GM19043 (cell line): ENCODE measurements around the gene KRT12.
"Not testable (repeated sequence)": the region's sequence is repeated elsewhere in the genome, so short reads cannot be mapped to it uniquely, and the experiment has no call there.

Experiments used
- ATAC-seq: cut with Tn5 transposase; IDR thresholded peaks from one replicate; pipeline ENCODE4 v1.9.1; 2021; ENCODE audit warnings: low read depth; ENCODE audit not compliant: unreplicated experiment

Gene KRT12

GRCh38 chr17:40884708-40885512 lies 17.9 kb upstream of the KRT12 start, which contains the start of gene KRT20:
Gene KRT20, minus strand, starts transcription at chr17:40885242. Its CDS starts 57 bp downstream, at chr17:40885185.
- ATAC-seq: no peak

GRCh38 chr17:40883626-40884334 lies 16.8 kb upstream of the KRT12 start:
- no peak for ATAC-seq

DNA sequence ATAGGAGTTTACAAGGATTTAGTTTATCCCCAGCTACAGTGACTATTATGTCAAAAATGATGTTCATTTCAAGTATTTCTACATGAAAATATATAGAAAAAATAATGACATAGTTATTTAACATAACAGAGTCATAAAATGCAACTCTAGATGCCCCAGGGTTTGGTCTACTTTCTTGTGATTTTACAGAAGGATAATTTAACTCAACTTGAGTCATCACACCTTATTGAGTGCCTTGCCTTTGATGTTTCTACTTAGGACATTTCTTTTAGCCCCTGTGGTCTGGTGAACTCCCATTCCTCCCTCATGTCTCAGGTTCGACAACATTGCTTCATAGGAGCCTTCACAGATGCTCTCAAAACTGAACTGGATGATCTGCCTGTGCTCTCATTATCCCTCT lies 16.0 kb upstream of the KRT12 start:
- no peak for ATAC-seq

DNA sequence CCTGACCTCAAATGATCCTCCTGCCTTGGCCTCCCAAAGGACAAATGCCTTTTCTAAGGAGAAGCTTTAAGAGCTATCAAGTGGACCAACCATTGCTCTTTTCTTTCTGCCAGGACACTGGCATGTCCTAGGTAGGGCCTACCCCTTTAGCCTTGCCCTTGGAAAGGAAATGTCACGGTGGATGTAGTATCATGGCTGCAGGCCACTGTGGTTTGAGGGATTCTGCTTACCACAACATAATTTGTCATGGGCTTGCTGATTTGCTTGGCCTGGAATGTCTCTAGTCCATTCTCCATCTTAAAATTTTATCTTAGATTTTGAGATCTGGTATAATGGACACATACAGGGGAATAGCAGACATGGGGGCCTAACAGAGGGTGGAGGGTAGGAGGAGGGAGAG lies 12.0 kb upstream of the KRT12 start:
- no peak for ATAC-seq

GRCh38 chr17:40878044-40878443 lies 11.0 kb upstream of the KRT12 start:
- ATAC-seq: no peak

GRCh38 chr17:40873801-40874200 lies 6.8 kb upstream of the KRT12 start:
- no peak for ATAC-seq

GRCh38 chr17:40873255-40873654 lies 6.2 kb upstream of the KRT12 start:
- ATAC-seq: no peak

DNA sequence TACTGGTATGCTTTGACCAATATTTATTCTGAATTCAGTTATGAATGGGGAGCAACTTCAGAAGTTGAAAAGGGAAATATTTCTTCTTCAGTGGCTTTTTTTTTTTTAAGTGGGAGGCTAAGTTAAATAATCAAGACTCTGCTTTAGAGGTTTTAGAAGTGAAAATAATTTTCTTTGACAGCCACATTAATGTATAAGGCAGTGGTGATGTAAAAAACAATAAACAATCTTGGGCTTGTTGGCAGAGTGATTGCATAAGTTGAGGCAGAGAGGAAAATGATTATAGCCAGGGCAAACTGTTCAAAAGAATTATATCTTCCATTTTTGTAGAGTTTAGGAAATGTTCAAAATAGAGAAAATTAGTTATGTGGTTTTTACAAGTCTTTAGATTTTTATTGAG lies 5.4 kb upstream of the KRT12 start:
- no peak for ATAC-seq

GRCh38 chr17:40871316-40871715 lies 4.3 kb upstream of the KRT12 start:
- no peak for ATAC-seq

DNA sequence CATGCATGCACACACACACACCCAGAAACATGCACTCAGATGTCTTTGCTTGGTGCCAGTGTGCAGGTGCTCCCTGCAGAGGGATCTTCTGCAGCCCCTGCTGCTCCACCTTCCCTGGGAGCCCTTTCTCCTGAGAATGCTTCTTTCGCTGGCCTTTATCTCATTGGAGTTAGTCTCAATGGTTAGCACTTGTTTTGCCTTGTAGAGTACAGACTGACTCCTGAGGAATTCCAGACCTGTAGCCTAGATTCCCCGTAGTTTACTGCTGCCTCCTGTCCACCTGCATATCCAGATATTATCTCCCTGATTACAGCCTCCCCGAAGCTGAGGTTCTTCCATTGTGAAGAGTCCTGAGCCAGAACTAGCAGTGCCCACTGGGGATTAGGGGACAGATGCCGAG lies 3.1 kb upstream of the KRT12 start:
- no peak for ATAC-seq

DNA sequence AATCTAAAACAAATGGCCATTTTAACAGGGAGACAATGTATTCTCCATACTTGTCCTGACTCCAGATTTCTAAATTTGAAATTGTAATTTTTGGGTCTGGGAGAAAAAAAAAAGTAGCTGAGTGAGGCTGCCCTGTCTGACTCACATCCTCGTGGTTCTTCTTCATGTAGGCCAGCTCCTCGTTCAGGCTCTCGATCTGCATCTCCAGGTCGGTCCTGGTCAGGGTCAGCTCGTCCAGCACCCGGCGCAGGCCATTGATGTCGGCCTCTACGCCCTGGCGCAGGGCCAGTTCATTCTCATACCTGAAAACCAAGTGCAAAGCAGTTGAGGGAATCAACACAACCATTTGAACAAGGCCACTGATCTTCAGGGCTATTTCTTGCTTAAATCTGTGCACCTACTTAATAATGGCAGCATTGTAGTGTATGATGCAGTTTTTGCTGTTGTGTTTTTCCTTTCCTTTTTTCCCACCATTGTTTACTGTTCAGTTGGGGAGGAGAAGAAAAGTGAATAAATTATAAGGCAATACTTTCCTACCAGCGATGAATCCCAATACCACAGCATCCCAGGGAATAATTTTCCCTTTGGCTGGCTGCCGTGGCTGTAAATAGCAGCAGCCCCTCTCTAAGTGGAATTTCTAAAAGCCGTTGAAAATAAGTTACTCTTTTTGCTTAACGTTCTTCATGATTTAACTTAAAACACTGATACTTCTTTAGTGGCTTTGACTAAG lies 2.2 kb downstream of the KRT12 start:
- no peak for ATAC-seq

- ATAC-seq: no peak
These were observed 3.9 kb downstream of the KRT12 start for GRCh38 chr17:40862985-40863733.

GRCh38 chr17:40859536-40859935 lies 7.5 kb downstream of the KRT12 start:
- ATAC-seq: no peak

GRCh38 chr17:40858667-40859066 lies 8.4 kb downstream of the KRT12 start:
- ATAC-seq: not testable (repeated sequence)

GRCh38 chr17:40857535-40857934 lies 9.5 kb downstream of the KRT12 start:
- ATAC-seq: no peak

DNA sequence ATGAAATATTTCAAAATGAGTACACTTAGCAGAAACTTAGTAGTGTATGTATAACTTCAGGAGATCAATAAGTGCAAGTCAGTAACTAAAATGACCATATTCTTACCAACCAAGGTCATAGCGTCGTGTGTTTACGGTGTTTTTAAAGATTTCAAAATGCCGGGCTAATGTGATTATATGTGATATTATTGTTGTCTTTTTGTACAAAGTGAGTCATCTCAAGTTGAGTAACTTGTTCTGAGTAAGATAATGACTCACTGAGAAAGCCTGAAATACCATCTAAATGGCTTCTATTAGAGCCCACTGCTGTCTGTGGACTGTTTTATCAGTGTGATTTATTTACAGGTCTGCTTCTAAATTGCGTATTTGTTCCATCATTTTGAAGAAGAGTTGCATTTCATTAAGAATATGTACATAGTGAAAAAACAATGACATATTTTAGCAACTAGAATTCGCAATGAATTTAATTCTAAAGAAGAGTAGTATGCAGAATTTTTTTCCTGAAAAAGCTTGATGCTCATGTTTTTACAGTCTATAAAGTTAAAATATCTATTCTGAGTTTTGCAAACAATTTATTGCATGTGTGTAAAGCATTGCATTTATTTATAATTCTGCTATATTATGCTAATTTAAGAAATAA lies 12.7 kb downstream of the KRT12 start:
- ATAC-seq: no peak

DNA sequence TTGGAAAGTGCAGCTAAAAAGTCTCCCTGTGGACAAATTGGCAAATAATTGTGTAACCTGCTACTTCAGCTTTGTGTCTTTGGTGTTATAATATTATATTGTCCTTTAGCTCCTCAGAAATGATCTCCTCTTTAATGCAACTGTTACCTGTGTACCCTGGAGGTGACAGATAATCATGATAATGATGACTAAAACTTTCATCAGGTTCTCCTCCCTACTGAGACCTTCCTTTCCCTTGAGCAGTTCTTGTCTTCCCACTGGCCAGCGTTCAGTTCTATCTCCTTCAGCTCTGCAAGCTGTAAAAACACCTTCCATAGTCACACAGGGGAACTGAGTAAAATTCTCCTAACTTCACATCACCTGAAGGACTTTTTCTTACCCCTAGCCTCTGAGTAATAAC lies 14.7 kb downstream of the KRT12 start:
- ATAC-seq: no peak

GRCh38 chr17:40850293-40850972 lies 16.6 kb downstream of the KRT12 start:
- no peak for ATAC-seq

- no peak for ATAC-seq
These were observed 17.3 kb downstream of the KRT12 start for GRCh38 chr17:40849723-40850122.
